Right lobe of liver (tissue), 6 donors: ENCODE data around the gene GDNF. TPM values are rescaled to one million over a fixed set of nuclear protein-coding genes. Genes with fewer than 3 reads are reported as not detected.

ENCODE experiments used
- ATAC-seq, 4 donors: fragments of 200-7000 bp; cut with Tn5 transposase; one replicate each; pipeline ENCODE4 v1.9.1; 2020; ENCODE audit warnings: mild to moderate bottlenecking in 4 of 4, moderate library complexity in 4 of 4
- DNase-seq, 3 donors: peaks; one replicate each; pipeline ENCODE4 v3.0.0-alpha.2; 2020
- H3K27ac ChIP-seq, 3 donors: fragments of 200-600 bp; one replicate each; pipeline ENCODE4 v1.8.0; 2022
- H3K27me3 ChIP-seq, 2 donors: fragments of 200-600 bp; one replicate each; pipeline ENCODE4 v1.8.0; 2022
- H3K36me3 ChIP-seq, 4 donors: fragments of 200-600 bp; sonication (generic) in 1 of 4; one replicate each; pipeline versions ENCODE4 v1.5.1 to v1.8.0; 2017 to 2022; ENCODE audit warnings: control low read depth in 1 of 4
- H3K4me1 ChIP-seq, 4 donors: fragments of 200-600 bp; sonication (generic) in 1 of 4; one replicate each; pipeline versions ENCODE4 v1.5.1 to v1.8.0; 2017 to 2022; ENCODE audit warnings: control low read depth in 1 of 4
- H3K4me3 ChIP-seq, 3 donors: fragments of 200-600 bp; one replicate each; pipeline ENCODE4 v1.8.0; 2022
- H3K9me3 ChIP-seq, 4 donors: fragments of 200-600 bp; sonication (generic) in 1 of 4; one replicate each; pipeline versions ENCODE4 v1.5.1 to v1.8.0; 2017 to 2022; ENCODE audit warnings: control low read depth in 1 of 4
- CTCF ChIP-seq, 4 donors: fragments of 200-600 bp in 3 of 4; fragments of 450-650 bp in 1 of 4; IDR thresholded peaks; one replicate each; pipeline versions ENCODE4 v1.5.1 to v1.8.0; 2016 to 2022; ENCODE audit warnings: antibody characterized with exemption in 4 of 4, mild to moderate bottlenecking in 2 of 4
- POLR2A ChIP-seq: fragments of 450-650 bp; IDR thresholded peaks from one replicate; pipeline ENCODE4 v1.6.1; 2017; ENCODE audit warnings: antibody characterized with exemption, mild to moderate bottlenecking
- WGBS: methylation state at CpG from one replicate; pipeline ENCODE4 v1.1.6; 2018; ENCODE audit warnings: low coverage, low lambda C conversion rate; ENCODE audit not compliant: insufficient coverage; ENCODE audit errors: missing lambda C conversion rate; 5-methylcytosine and 5-hydroxymethylcytosine counted together
- intact Hi-C, 2 donors: fragments of 100-400 bp; cut with DNase I; formaldehyde crosslinking; loops; one replicate each; pipeline versions ENCODE4 v1.11.2 to v1.14.1; 2022
- total RNA-seq, 6 experiments: library from RNA; depleted of rRNA in 2 of 6; stranded (reverse); fragments of >200 nt in 2 of 6; fragmentation: NEBNext Ultra II Directional in 3 of 6; extraction: Animal tissue kit (Norgen Biotek cat#: 25700) in 3 of 6; gene quantifications; one replicate each; pipeline versions ENCODE4 v1.1.0 to v1.2.4, GENCODE V29; 2016 to 2023
- donor health status: DM: no; HTN: yes; CAD: no.
- donor health status: DM: no; HTN: no; CAD: no.
- donor health status: DM: no; HTN: no; CAD: no.
- donor health status: DM: no; HTN: yes; CAD: no.
- donor health status: DM: no; HTN: yes; CAD: no.

Gene GDNF
- total RNA-seq, 6 experiments from 2014 or later: 0.15 to 0.47 (median 0.26) TPM

- intact Hi-C loops: loop anchor here (2.0 to 5.0 kb wide), 2 partner anchors 355 to 358 kb away; no protein-coding TSS in a partner anchor
- ATAC-seq: peak; percentile 20 to 43 (median 38)
- WGBS: 4% methylated on average over 39 of the region's 65 CpGs
- TF ChIP-seq CTCF (IDR thresholded peaks at IDR 0.05) (no peak), POLR2A (no peak)
- Histone ChIP-seq H3K27ac (no peak overlapping the region), H3K27me3 (peaks cover 0 to 12% of the 10 kb centered on the region in 2 donors), H3K4me3 (peak overlapping the region; percentile 31 to 57 (median 33)), H3K36me3 (no peaks in the 10 kb centered on the region), H3K9me3 (no peaks in the 10 kb centered on the region), H3K4me1 (peaks cover 0 to 41% (median 5%) of the 10 kb centered on the region in 4 donors)
- no peak for DNase-seq
These were observed 3.0 kb downstream of the GDNF start for GRCh38 chr5:37836592-37837413.

- ATAC-seq (no peak), DNase-seq (no peak)
- intact Hi-C loops: loop anchor here (2.0 to 5.0 kb wide), 2 partner anchors 356 to 359 kb away; no protein-coding TSS in a partner anchor
- Histone ChIP-seq H3K27me3 (peaks cover 0 to 12% of the 10 kb centered on the region in 2 donors), H3K36me3 (no peaks in the 10 kb centered on the region), H3K4me3 (peak overlapping the region; percentile 31 to 57 (median 33)), H3K9me3 (no peaks in the 10 kb centered on the region), H3K27ac (no peak overlapping the region), H3K4me1 (peaks cover 0 to 41% (median 5%) of the 10 kb centered on the region in 4 donors)
- TF ChIP-seq POLR2A (no peak), CTCF (IDR thresholded peaks at IDR 0.05) (no peak)
- WGBS: 17% methylated on average over 13 of the region's 16 CpGs
These were observed 3.6 kb downstream of the GDNF start for GRCh38 chr5:37836235-37836591.

- H3K27me3 ChIP-seq: peaks cover 0 to 12% of the 10 kb centered on the region in 2 donors
- peaks cover 0 to 38% (median 5%) of the 10 kb centered on the region in 4 donors for H3K4me1 ChIP-seq
- WGBS: 65% methylated on average over 19 of the region's 19 CpGs
These were observed 4.4 kb downstream of the GDNF start for GRCh38 chr5:37835380-37835973.

More at GRCh38 chr5:37835380-37835973, 4.4 kb downstream of the GDNF start:
- ATAC-seq: no peak
- Histone ChIP-seq H3K4me3 (no peak overlapping the region), H3K27ac (no peak overlapping the region), H3K9me3 (no peaks in the 10 kb centered on the region), H3K36me3 (no peaks in the 10 kb centered on the region)
- DNase-seq: no peak
- TF ChIP-seq CTCF (IDR thresholded peaks at IDR 0.05): no peak
- intact Hi-C loops: loop anchor here in 1 of 2 donors (5.0 kb wide), 1 partner anchor 357 kb away; no protein-coding TSS in a partner anchor
